Stimulated activated CD4-positive, alpha-beta T cell treated with anti-CD3 and anti-CD28 coated beads, Interleukin-1b, Interleukin-23, amount 100 ng/mL, for 24 hours (primary cell): ENCODE results near the gene SLC25A27.
A peak's percentile ranks its signal among the peaks of the same experiment; 100 is the strongest.
"Not testable (repeated sequence)": the region's sequence is repeated elsewhere in the genome, so short reads cannot be mapped to it uniquely, and the experiment has no call there.

Experiments used
- DNase-seq, 4 experiments: peaks; one replicate each; pipeline ENCODE4 v3.0.0-alpha.2; 2020; ENCODE audit warnings: low read depth in 4 of 4, low spot score in 1 of 4

SLC25A27 gene

GRCh38 chr6:46652603-46653438 is at the start of gene SLC25A27, which contains the start of gene CYP39A1:
Gene SLC25A27 (plus strand): TSS chr6:46652975. CDS start chr6:46653193, 218 bp downstream.
Gene CYP39A1 (minus strand): TSS chr6:46652818. CDS start chr6:46652582, 236 bp downstream.
- DNase-seq, result peak; percentile 57 to 80 (median 70)

- no peak for DNase-seq
These were observed 47.5 kb upstream of the SLC25A27 start for GRCh38 chr6:46605091-46605797.

GRCh38 chr6:46606338-46606737 is 46.4 kb upstream of the SLC25A27 start:
- DNase-seq, result no peak

DNA sequence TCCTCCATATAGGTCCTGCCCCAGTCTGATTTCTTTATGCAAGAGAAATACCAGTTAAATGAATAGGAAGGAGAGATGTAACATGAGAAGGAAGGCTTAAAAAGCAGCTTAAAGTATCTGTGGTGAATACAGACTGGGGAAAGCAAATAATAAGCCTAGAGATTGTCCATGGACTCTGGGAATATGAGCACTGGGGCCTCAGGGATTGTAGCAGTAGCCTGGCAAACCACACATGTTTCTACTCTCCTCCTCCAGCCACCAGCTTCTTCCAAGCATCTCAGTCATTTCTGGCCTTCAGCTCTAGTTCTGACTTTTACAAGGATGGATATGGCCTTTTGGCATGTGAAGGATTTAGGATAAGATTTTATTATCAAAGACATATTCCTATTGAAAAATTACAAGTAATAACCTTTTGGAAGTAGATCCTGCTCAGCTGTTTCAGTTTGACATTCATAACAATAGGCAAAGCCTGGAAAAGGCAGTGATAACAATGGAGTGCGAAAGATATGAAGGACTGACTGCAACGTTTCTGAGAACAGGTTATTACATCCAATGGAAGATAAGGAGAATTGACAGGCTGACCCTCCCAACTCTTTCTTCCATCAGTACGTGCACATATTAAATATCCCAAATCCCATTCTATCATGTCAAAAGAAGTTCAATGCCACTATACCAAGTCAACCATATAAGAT is 41.8 kb upstream of the SLC25A27 start:
- no peak for DNase-seq

DNA sequence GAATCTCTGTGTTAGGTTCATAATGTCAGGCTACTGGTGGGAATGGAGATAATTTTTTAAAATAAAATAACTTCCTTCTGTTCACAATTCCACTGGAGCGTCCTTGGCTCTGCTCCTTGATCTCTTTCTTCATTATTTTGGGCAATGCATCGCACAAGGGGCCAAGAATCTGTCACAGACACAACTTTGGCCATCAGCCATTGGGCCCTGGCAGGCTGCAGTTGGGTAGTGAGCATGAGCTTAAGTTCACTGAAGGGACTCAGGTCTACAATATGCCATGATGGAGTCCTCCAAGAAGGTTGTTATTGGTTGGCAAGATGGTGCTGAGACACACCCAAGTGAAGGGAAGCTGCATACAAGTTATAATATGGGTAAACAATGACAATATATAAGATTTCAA is 40.1 kb upstream of the SLC25A27 start:
- DNase-seq, result no peak

DNA sequence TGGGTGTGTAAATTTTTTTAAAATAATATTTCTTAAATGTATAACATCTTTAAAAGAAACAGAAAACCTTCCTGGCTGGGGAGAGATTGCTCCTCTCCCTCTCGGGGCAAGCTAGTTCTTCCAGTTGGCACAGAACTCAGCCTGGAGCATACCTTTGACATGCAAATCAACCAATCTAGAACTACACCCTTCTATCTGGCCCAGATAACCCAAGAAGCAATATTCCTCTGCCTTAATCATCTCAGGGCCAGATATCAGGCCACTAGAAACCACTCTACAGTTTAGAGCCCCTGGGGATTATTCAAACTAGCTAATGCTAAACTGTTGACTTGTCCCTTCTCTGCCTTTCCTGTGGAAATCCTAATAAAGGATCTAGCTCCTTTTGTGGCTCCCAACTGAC is 34.0 kb upstream of the SLC25A27 start:
- no peak for DNase-seq

DNA sequence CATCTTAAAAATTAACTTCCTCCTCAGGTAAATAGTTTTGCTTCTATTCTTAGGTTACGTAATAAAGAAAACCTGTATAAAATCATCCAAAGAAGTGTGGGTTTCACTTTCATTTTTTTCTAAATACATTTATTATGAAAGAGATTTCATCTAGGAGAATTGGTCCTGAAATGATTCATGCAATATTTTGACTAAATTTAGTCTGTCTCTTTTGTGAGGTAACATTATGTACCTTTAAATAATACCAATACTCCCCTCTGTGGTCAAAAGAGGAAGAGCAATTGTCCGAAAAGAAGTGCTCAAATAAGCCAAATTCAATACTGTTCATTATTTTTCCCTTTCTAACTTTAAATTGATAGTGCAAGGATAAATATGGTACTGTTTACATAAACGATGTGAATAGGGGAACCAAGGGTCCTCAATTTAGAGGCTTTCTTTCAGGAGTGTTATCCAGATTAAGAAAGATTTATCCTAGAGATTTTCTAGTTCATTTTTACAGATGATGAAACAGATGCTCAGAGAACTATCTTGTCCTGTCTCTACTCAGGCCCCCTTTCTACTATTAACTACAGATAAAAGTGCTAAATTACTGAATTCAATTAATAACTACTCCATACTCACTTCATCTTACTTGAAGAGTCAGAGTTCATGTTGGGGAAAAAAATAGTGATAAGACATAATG is 26.4 kb upstream of the SLC25A27 start:
- DNase-seq, result no peak

DNA sequence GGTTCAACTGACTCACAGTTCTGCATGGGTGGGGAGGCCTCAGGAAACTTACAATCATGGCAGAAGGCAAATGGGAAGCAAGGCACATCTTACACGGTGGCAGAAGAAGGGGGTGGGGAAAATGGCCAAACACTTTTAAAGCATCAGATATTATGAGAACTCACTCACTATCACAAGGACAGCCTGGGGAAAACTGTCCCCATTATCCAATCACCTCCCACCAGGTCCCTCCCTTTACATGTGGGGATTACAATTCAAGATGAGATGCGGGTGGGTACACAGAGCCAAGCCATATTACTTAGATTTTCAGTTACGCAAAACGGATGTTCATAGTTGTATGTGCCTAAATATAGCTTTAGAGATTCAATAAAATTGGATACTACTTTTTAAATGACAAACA is 25.8 kb upstream of the SLC25A27 start:
- no peak for DNase-seq

GRCh38 chr6:46628498-46628897 is 24.3 kb upstream of the SLC25A27 start:
- DNase-seq, result no peak

GRCh38 chr6:46628976-46629375 is 23.8 kb upstream of the SLC25A27 start:
- no peak for DNase-seq

GRCh38 chr6:46629691-46630090 is 23.1 kb upstream of the SLC25A27 start:
- DNase-seq, result no peak

DNA sequence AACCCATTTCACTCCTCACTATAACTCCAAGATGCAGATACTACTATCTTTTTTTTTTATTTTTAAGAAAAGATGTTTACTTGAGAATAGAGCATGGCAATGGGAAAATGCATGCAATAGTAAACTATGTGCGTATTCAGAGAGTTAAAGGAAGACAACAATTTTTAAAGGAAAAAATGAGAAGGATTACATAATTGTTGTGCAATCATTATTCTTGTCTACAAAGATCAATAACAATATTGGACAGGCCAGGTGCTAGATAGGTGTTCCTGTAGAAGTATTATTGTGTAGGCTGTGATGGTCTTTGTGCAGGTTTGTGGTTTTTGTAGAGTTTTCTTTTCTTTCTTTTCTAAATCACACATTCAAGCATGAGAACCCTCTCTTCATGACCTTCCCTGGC is 20.7 kb upstream of the SLC25A27 start:
- DNase-seq, result no peak

GRCh38 chr6:46635462-46635861 is 17.3 kb upstream of the SLC25A27 start:
- no peak for DNase-seq

GRCh38 chr6:46637145-46637544 is 15.6 kb upstream of the SLC25A27 start:
- no peak for DNase-seq

DNA sequence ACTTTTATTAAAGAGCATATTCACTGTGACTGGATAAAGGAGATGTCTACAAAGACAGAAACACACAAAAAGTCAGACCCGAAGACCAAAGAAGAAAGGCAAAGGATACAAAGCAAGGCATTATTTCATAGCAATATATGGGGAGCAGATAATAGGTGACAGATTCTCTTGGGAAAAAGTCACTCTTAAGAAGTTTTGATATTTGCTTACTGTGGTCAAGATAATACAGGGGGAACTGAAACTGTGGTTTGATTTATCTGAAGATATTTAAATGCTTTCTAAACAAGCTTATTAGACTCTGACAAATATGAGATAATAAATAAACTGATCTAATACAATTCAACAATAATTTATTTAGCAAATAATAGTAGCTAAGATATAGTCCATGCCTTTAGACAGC is 14.8 kb upstream of the SLC25A27 start:
- no peak for DNase-seq

DNA sequence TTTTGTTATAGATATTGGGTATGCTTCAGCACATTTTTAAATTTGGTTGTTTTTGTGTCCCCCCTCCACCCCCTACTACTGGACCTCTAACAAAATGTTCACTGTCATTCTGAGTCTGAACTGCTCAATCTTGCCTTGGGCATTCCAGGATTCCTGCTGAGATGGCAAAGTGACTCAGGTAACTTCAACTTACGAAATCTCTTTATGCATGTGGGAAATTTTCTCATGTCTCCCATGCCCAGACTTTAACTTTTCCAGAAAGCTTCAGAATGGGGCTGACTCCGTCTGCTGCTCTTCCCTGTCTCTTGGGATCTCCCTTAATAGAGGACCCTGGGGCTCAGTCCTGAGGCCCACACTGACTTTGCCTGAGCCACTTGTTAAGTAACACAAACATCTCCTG is 14.1 kb upstream of the SLC25A27 start:
- no peak for DNase-seq

DNA sequence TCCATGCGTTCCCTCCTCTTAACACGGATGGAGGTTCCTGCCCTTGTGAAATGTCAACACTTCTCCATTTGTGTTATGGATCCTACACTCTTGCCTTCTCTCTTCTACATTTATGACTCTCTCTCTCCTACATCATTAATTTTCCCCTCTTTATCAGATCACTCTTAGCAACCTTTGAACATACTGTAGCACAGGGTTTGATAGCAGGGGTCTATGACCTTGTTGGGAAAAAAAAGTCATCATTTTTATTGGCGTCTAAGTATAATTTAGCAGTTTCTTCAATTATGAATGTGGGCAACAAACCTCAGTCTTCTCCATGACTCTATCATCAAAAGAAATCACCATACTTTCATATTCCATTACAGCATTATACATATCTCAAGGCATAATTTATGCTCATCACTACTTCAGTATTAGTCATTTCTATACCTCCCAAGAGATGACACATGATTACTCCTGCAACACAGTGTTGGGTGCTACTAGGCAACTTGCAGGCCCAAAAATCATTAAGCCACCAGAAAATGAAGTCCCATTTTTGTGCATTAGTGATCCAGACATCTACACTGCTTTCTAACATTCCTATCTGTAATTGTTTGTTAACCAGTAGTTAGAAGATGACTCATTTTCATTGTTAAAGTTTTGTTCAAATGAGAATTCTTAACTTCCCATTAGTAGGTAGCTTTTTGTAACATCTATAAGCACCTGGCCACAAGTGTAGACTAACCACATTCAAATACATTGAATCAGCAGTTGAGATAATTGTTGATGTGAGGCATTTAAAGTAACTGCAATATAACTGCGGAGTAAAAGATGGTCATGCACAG is 9.6 kb upstream of the SLC25A27 start:
- no peak for DNase-seq

DNA sequence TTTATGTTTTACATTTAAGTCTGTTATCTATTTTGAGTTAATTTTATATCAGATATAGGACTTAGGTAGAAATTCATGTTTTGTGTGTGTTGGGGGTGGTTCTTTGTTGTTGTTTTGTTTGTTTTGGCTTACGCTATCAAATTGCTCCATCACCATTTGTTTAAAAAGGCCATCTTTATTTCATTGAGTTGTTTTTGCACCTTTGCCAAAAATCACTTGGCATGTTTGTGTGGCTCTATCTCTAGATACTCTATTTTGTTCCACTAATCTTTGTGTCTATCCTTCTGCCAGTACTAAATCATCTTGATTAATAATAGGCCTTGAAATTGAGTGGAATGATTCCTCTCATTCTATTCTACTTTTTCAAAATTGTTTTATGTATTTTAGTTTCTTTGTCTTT is 7.5 kb upstream of the SLC25A27 start:
- DNase-seq, result no peak

DNA sequence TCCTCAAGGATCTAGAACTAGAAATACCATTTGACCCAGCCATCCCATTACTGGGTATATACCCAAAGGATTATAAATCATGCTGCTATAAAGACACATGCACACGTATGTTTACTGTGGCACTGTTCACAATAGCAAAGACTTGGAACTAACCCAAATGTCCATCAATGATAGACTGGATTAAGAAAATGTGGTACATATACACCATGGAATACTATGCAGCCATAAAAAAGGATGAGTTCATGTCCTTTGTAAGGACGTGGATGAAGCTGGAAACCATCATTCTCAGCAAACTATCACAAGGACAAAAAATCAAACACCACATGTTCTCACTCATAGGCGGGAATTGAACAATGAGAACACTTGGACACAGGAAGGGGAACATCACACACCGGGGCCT is 4.7 kb upstream of the SLC25A27 start:
- DNase-seq, result not testable (repeated sequence)

DNA sequence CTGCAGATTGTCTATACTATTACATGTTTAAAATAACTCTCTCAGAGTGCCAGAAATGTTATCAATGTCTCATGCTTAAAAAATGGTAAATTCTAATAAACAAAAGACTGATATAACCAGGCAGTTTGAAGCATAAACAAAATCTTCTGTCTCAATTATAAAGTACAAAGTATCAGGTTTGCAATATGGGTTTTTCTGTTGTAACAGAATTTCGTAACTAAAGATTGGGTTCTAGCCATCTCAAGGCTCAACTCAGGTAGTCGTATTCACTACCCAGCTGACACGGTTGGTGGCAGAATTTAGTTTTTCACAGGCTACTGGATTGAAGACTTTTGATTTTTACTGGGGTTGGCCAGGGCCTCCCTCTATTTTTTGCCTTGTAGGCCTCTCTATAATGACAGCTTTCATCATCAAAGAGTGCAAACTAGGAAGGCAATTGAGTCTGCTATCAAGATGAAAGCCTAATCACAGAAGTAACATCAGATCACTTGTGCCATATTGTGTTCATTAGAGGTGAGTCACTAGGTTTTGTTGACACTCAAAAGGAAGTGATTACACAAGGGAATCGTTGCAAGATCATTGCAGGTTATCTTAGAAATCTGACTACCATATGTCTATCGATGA is 3.8 kb upstream of the SLC25A27 start:
- DNase-seq, result no peak
